MG63 (cell line): ENCODE measurements around the gene SLC2A5. TPM values are rescaled to one million over a fixed set of nuclear protein-coding genes. Genes with fewer than 3 reads are reported as not detected.
"Not testable (repeated sequence)": the region's sequence is repeated elsewhere in the genome, so short reads cannot be mapped to it uniquely, and the experiment has no call there.

Experiments
- DNase-seq: peaks from one replicate; pipeline ENCODE4 v3.0.0-alpha.2; 2020
- H3K27me3 ChIP-seq: fragments of 250-450 bp; sonication (Bioruptor Pico); 2 replicates; pipeline ENCODE4 v1.5.1; 2020; ENCODE audit warnings: mild to moderate bottlenecking, moderate library complexity
- H3K36me3 ChIP-seq: fragments of 250-450 bp; sonication (Bioruptor Pico); 2 replicates; pipeline ENCODE4 v1.5.1; 2020; ENCODE audit warnings: mild to moderate bottlenecking, moderate library complexity
- H3K4me3 ChIP-seq: fragments of 250-450 bp; sonication (Bioruptor Pico); 2 replicates; pipeline ENCODE4 v1.5.1; 2020; ENCODE audit warnings: mild to moderate bottlenecking, moderate library complexity
- H3K9me3 ChIP-seq: fragments of 250-450 bp; sonication (Bioruptor Pico); 2 replicates; pipeline ENCODE4 v1.5.1; 2020; ENCODE audit warnings: mild to moderate bottlenecking, moderate library complexity
- total RNA-seq: library from RNA; depleted of rRNA; stranded (reverse); fragments of >200 nt; shearing (Covaris generic); gene quantifications from 2 replicates; pipeline ENCODE4 v1.2.3, GENCODE V29; 2014; ENCODE audit warnings: low replicate concordance

Gene SLC2A5
- total RNA-seq, 1 experiment from 2014 or later: not detected

GRCh38 chr1:9097947-9098705, 28.7 kb upstream of the SLC2A5 start:
- peak; percentile 56 for DNase-seq
- Histone ChIP-seq H3K4me3 (no peak overlapping the region), H3K36me3 (peaks cover 7% of the 10 kb centered on the region), H3K9me3 (no peaks in the 10 kb centered on the region), H3K27me3 (no peaks in the 10 kb centered on the region)

- DNase-seq: no peak
- H3K4me3 ChIP-seq: no peak overlapping the region
These were observed 26.4 kb upstream of the SLC2A5 start for GRCh38 chr1:9095818-9096217.

GRCh38 chr1:9093996-9094595, 24.7 kb upstream of the SLC2A5 start:
- H3K27me3 ChIP-seq, H3K4me3 ChIP-seq, H3K9me3 ChIP-seq, DNase-seq, H3K36me3 ChIP-seq: not testable (repeated sequence)

More at GRCh38 chr1:9095818-9096217, 26.4 kb upstream of the SLC2A5 start:
- Histone ChIP-seq H3K27me3 (no peaks in the 10 kb centered on the region), H3K36me3 (peaks cover 7% of the 10 kb centered on the region), H3K9me3 (no peaks in the 10 kb centered on the region)

- Histone ChIP-seq H3K36me3 (0 out of 2 replicates have a peak, but pooled peaks cover under 1% of the 10 kb centered on the region), H3K9me3 (peaks cover 2% of the 10 kb centered on the region), H3K4me3 (no peak overlapping the region), H3K27me3 (no peaks in the 10 kb centered on the region)
- no peak for DNase-seq
These were observed 24.1 kb upstream of the SLC2A5 start for GRCh38 chr1:9093581-9093980.

GRCh38 chr1:9093091-9093490, 23.7 kb upstream of the SLC2A5 start:
- H3K4me3 ChIP-seq: no peak overlapping the region
- no peak for DNase-seq
- no peaks in the 10 kb centered on the region for H3K36me3 ChIP-seq
- no peaks in the 10 kb centered on the region for H3K27me3 ChIP-seq
- H3K9me3 ChIP-seq: peaks cover 2% of the 10 kb centered on the region

GRCh38 chr1:9088807-9089206, 19.4 kb upstream of the SLC2A5 start:
- Histone ChIP-seq H3K9me3 (peaks cover 8% of the 10 kb centered on the region), H3K36me3 (no peaks in the 10 kb centered on the region), H3K27me3 (no peaks in the 10 kb centered on the region), H3K4me3 (no peak overlapping the region)
- DNase-seq: no peak

DNA sequence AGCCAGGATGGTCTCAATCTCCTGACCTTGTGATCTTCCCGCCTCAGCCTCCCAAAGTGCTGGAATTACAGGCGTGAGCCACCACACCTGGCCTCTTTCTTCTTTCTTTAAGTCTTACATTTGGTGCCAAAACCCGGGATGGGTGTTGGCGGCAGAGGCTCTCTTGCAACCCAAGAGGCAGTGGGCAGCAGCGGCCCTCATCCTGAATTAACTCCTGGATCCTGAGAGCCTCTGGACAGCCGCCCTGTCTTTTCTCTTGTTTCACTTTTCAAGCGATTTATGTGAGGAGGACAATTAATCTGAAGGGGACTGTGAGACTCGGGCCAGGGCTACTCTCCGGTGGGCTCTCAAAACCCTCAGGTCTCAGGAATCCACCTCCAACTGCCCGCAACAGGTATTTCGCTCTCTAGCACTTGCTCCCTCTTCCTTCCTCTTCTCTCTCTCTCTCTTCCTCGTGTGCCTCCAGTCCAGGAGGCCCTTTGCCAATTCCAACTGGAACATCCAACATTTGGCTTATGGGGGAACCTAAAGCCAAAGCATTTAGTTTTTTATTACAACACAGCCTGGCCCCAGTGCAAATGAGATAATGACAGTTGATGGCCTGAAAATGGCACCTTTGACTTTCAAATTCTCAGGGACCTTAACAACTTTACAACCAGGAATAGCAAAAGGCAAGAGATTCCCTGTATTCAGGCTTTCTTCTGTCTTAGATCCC, 18.1 kb upstream of the SLC2A5 start:
- no peak for DNase-seq
- Histone ChIP-seq H3K36me3 (no peaks in the 10 kb centered on the region), H3K4me3 (no peak overlapping the region), H3K27me3 (no peaks in the 10 kb centered on the region), H3K9me3 (peaks cover 8% of the 10 kb centered on the region)

- Histone ChIP-seq H3K4me3 (no peak overlapping the region), H3K27me3 (no peaks in the 10 kb centered on the region), H3K9me3 (peaks cover 8% of the 10 kb centered on the region), H3K36me3 (no peaks in the 10 kb centered on the region)
- DNase-seq: no peak
These were observed 17.4 kb upstream of the SLC2A5 start for GRCh38 chr1:9086796-9087195.

GRCh38 chr1:9086045-9086444, 16.6 kb upstream of the SLC2A5 start:
- no peak for DNase-seq
- peaks cover 8% of the 10 kb centered on the region for H3K9me3 ChIP-seq
- H3K4me3 ChIP-seq: no peak overlapping the region
- no peaks in the 10 kb centered on the region for H3K36me3 ChIP-seq
- no peaks in the 10 kb centered on the region for H3K27me3 ChIP-seq

DNA sequence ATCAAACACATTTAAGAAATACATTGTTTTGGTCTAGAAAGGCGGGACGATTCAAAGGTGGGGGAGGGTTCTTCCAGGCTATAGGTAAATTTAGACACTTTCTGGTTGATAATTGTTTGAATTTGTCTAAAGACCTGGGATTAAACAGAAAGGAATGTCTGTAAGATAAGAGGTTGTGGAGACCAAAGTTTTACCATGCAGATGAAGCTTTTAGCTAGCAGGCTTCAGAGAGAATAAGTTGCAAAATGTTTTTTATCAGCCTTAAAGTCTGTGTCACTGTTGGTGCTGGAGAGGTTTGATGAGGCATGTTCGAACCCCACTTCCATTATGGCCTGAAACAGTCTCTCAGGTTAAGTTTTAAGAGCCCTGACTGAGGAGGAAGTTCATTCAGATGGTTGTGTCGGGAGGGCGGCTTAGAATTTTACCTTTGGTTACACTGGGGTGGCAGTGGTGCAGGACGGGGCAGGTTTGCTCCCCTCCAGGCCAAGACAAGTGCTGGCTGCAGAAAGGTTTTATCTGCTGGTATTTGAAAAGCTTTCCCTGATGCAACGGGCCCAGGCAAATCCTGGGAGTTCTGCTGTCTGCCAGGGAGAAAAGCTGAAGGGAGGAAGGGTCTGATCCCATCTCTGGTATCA, 16.0 kb upstream of the SLC2A5 start:
- H3K4me3 ChIP-seq: no peak overlapping the region
- H3K36me3 ChIP-seq: no peaks in the 10 kb centered on the region
- DNase-seq: no peak
- peaks cover 8% of the 10 kb centered on the region for H3K9me3 ChIP-seq
- no peaks in the 10 kb centered on the region for H3K27me3 ChIP-seq

- Histone ChIP-seq H3K4me3 (no peak overlapping the region), H3K27me3 (no peaks in the 10 kb centered on the region), H3K36me3 (no peaks in the 10 kb centered on the region), H3K9me3 (peaks cover 8% of the 10 kb centered on the region)
- peak; percentile 59 for DNase-seq
These were observed 15.5 kb upstream of the SLC2A5 start for GRCh38 chr1:9084906-9085305.

DNA sequence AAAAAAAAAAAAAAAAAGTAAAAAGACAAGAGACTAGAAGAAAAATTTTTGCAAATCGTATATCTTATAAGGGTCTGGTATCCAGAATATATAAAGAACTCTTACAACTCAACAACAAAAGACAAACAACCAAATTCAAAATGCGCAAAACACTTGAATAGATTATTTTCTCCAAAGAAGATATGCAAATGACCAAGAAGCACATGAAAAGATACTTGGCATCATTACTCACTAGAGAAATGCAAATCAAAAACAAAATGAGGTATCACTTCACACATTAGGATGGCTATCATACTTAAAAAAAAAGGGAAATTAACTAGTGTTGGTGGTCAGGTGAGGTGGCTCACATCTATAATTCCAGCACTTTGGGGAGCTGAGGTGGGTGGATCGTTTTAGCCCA, 12.0 kb upstream of the SLC2A5 start:
- Histone ChIP-seq H3K9me3 (no peaks in the 10 kb centered on the region), H3K36me3 (no peaks in the 10 kb centered on the region), H3K4me3 (no peak overlapping the region), H3K27me3 (no peaks in the 10 kb centered on the region)
- DNase-seq: no peak

- Histone ChIP-seq H3K4me3 (no peak overlapping the region), H3K27me3 (no peaks in the 10 kb centered on the region), H3K36me3 (no peaks in the 10 kb centered on the region), H3K9me3 (no peaks in the 10 kb centered on the region)
- peak; percentile 87 for DNase-seq
These were observed 11.4 kb upstream of the SLC2A5 start for GRCh38 chr1:9080705-9081291.

DNA sequence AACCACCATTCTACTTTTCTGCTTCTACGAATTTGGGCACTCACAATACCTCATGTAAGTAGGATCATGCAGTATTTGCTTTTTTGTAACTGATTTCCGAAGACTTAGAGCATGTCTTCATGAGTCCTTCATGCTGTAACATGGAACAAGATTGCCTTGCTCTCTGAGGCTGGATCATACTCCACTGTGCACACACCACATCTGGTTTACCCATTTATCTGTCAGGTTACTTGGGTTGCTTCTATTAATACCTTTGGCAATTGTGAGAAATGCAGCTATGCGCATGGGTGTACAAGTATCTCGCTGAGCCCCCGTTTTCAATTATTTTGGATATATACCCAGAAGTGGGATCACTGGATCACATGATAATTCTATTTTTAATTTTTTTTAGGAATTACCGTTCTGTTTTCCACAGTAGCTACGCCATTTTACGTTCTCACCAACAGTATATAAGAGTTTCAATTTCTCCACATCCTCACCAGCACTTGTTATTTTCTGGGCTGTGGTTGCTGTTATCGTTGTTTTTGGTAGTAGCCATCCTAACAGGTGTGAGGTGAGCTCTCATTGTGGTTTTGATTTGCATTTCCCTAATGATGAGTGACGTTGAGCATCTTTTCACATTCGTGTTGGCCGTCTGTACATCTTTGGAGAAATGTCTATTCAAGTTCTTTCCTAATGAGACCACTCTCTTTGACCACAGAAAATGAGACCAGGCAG, 10.7 kb upstream of the SLC2A5 start:
- DNase-seq: no peak
- no peaks in the 10 kb centered on the region for H3K36me3 ChIP-seq
- H3K4me3 ChIP-seq: no peak overlapping the region
- no peaks in the 10 kb centered on the region for H3K27me3 ChIP-seq
- H3K9me3 ChIP-seq: no peaks in the 10 kb centered on the region

- no peak overlapping the region for H3K4me3 ChIP-seq
- DNase-seq: no peak
- H3K9me3 ChIP-seq: no peaks in the 10 kb centered on the region
- H3K27me3 ChIP-seq: no peaks in the 10 kb centered on the region
- H3K36me3 ChIP-seq: no peaks in the 10 kb centered on the region
These were observed 9.5 kb upstream of the SLC2A5 start for GRCh38 chr1:9078752-9079500.
